Hepatocyte (in vitro differentiated cells): Measurements from ENCODE around the gene GALNT13. TPM values are rescaled to one million over a fixed set of nuclear protein-coding genes. Genes with fewer than 3 reads are reported as not detected.

ENCODE experiments used
- DNase-seq: peaks from one replicate; pipeline ENCODE4 v3.0.0-alpha.2; 2016; ENCODE audit warnings: low spot score
- H2AFZ ChIP-seq: fragments of 200-600 bp; sonication (generic); 2 replicates; pipeline ENCODE4 v1.6.0; 2016; ENCODE audit warnings: antibody characterized with exemption, mild to moderate bottlenecking
- H3K27ac ChIP-seq: fragments of 200-600 bp; sonication (generic); 2 replicates; pipeline ENCODE4 v1.5.1; 2016; ENCODE audit warnings: mild to moderate bottlenecking
- H3K27me3 ChIP-seq: fragments of 200-600 bp; sonication (generic); 2 replicates; pipeline ENCODE4 v1.6.1; 2016
- H3K36me3 ChIP-seq: fragments of 200-600 bp; sonication (generic); replicated peaks from 2 replicates; pipeline ENCODE4 v1.5.1; 2016; ENCODE audit warnings: low read depth; ENCODE audit not compliant: insufficient read depth
- H3K4me1 ChIP-seq: fragments of 200-600 bp; sonication (generic); 2 replicates; pipeline ENCODE4 v1.5.1; 2016; ENCODE audit warnings: mild to moderate bottlenecking, moderate library complexity; ENCODE audit not compliant: insufficient read depth
- H3K4me2 ChIP-seq: fragments of 200-600 bp; sonication (generic); 2 replicates; pipeline ENCODE4 v1.6.0; 2016
- H3K4me3 ChIP-seq: fragments of 200-600 bp; sonication (generic); 2 replicates; pipeline ENCODE4 v1.5.1; 2016; ENCODE audit warnings: mild to moderate bottlenecking
- H3K79me2 ChIP-seq: fragments of 200-600 bp; sonication (generic); 2 replicates; pipeline ENCODE4 v1.6.0; 2017; ENCODE audit warnings: mild to moderate bottlenecking
- H3K9me2 ChIP-seq: fragments of 200-600 bp; sonication (generic); replicated peaks from 2 replicates; pipeline ENCODE4 v1.6.0; 2017; ENCODE audit warnings: mild to moderate bottlenecking; ENCODE audit not compliant: insufficient read depth
- H3K9me3 ChIP-seq: fragments of 200-600 bp; sonication (generic); 2 replicates; pipeline ENCODE4 v1.5.1; 2016; ENCODE audit warnings: low read depth, mild to moderate bottlenecking
- H4K20me1 ChIP-seq: fragments of 200-600 bp; sonication (generic); 2 replicates; pipeline ENCODE4 v1.6.0; 2016; ENCODE audit warnings: mild to moderate bottlenecking; ENCODE audit not compliant: insufficient read depth, poor library complexity, severe bottlenecking
- EZH2 ChIP-seq: fragments of 200-600 bp; sonication (generic); IDR thresholded peaks from 2 replicates; pipeline ENCODE4 v1.6.1; 2016; ENCODE audit warnings: antibody characterized with exemption, mild to moderate bottlenecking, borderline replicate concordance
- EZH2phosphoT487 ChIP-seq: fragments of 200-600 bp; sonication (generic); IDR thresholded peaks from one replicate; pipeline ENCODE4 v1.6.1; 2018; ENCODE audit warnings: antibody characterized with exemption, mild to moderate bottlenecking, low read depth, moderate library complexity; ENCODE audit not compliant: unreplicated experiment, severe bottlenecking
- WGBS: methylation state at CpG from one replicate; pipeline ENCODE4 v1.1.6; 2016; ENCODE audit warnings: low lambda C conversion rate; ENCODE audit errors: missing lambda C conversion rate; 5-methylcytosine and 5-hydroxymethylcytosine counted together
- polyA plus RNA-seq: library from polyadenylated mRNA; unstranded; fragments of >200 nt; fragmentation: Nextera tagmentation; extraction: Ambion mirVana; gene quantifications from 2 replicates; pipeline ENCODE4 v1.2.1, GENCODE V29; 2016
- total RNA-seq: library from RNA; depleted of rRNA; stranded (reverse); fragments of >200 nt; gene quantifications from 2 replicates; pipeline ENCODE4 v1.2.3, GENCODE V29; 2014
- TF ChIP-seq, protein P1 (sequence below): fragments of 200-600 bp; sonication (generic); IDR thresholded peaks from 2 replicates; pipeline ENCODE4 v1.5.1; 2016; ENCODE audit warnings: antibody characterized with exemption, mild to moderate bottlenecking; ENCODE audit not compliant: poor library complexity

GALNT13 gene
- total and polyA plus RNA-seq, 2 experiments from 2014 or later: 25.6 to 53.5 TPM

DNA sequence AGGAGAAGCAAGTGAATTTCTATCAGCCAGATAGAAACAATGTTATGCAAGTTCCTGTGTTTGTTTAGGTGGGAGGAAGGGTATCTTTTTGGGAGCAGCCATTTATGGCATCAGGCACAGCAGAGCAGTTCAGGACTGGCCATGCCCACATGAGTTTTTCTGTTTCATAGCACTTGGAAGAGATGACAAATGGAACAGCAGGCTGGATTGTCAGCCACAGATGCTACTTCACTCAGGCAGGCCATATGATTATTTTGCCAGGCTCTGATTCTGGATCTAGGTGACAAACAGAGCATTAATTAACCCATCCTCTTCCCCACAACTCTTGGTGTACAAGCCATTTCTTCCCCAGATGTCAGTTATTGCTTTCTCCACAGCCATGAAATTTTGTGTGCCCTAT, 63.8 kb downstream of the GALNT13 start:
- no peaks in the 10 kb centered on the region for H3K9me2 ChIP-seq
- no peaks in the 10 kb centered on the region for H3K36me3 ChIP-seq
- no peaks in the 10 kb centered on the region for H3K27me3 ChIP-seq
- no peak overlapping the region for H3K4me3 ChIP-seq
- no peak overlapping the region for H3K27ac ChIP-seq
- H3K4me1 ChIP-seq: no peaks in the 10 kb centered on the region
- no peak overlapping the region for H2AFZ ChIP-seq
- TF ChIP-seq, protein P1, sequence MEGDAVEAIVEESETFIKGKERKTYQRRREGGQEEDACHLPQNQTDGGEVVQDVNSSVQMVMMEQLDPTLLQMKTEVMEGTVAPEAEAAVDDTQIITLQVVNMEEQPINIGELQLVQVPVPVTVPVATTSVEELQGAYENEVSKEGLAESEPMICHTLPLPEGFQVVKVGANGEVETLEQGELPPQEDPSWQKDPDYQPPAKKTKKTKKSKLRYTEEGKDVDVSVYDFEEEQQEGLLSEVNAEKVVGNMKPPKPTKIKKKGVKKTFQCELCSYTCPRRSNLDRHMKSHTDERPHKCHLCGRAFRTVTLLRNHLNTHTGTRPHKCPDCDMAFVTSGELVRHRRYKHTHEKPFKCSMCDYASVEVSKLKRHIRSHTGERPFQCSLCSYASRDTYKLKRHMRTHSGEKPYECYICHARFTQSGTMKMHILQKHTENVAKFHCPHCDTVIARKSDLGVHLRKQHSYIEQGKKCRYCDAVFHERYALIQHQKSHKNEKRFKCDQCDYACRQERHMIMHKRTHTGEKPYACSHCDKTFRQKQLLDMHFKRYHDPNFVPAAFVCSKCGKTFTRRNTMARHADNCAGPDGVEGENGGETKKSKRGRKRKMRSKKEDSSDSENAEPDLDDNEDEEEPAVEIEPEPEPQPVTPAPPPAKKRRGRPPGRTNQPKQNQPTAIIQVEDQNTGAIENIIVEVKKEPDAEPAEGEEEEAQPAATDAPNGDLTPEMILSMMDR: no peak
- TF ChIP-seq EZH2phosphoT487 (no peak), EZH2 (no peak)
- H3K9me3 ChIP-seq: no peaks in the 10 kb centered on the region
- peaks cover 2% of the 10 kb centered on the region for H3K79me2 ChIP-seq
- no peaks in the 10 kb centered on the region for H4K20me1 ChIP-seq
- H3K4me2 ChIP-seq: no peak overlapping the region
- no peak for DNase-seq

DNA sequence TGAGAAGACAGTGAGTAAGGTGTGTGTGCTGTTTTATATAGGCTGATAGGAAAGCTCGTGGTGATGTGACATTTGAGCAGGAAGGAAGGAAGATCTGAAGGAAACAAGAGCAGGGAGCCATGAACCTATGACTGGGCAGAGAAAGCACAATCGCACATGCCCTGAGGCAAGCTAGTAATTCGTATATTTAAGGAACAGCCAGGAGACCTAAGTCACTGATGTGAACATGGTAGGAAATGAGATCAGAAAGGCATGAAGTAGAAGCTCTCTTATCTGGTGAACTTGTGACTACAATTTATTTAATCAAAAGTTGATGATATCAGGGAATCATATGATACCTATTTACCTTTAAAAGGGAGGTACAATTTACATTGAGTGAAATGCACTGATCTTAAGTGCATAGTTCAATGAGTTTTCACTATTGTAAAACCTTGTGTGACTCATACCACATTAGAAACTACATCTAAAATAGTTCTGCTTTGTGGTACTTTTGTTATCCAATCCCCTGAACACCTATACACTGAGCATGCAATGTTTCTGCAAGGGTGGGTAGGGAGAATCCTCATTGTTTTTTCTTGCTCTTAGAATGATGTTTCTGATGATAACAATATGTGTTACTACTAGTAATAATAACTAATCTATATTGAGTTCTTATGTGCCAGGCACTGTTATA, 67.5 kb downstream of the GALNT13 start:
- no peak for DNase-seq

DNA sequence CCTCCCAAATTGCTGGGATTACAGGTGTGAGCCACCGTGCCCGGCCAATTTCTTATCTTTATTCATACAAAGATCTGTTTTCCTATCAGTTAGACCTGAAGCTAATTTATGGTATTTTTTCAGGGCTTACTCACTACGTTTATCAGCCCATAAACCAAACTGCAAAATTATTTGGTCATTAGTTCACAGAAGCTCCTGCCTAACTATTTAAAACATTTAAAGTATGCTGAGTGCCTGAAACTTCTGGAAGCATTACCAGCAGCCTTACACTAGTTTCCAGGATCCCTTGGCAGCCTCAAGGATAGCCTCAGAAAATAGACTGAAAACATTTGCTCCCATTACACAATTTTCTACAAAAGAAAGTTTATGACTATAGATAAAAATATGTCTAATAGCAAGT, 68.8 kb downstream of the GALNT13 start:
- Histone ChIP-seq H3K27me3 (no peaks in the 10 kb centered on the region), H4K20me1 (no peaks in the 10 kb centered on the region), H2AFZ (no peak overlapping the region), H3K4me2 (no peak overlapping the region), H3K27ac (no peak overlapping the region), H3K4me1 (no peaks in the 10 kb centered on the region), H3K4me3 (no peak overlapping the region), H3K36me3 (no peaks in the 10 kb centered on the region), H3K9me2 (no peaks in the 10 kb centered on the region), H3K9me3 (no peaks in the 10 kb centered on the region), H3K79me2 (no peaks in the 10 kb centered on the region)
- TF ChIP-seq EZH2 (no peak), EZH2phosphoT487 (no peak)
- TF ChIP-seq, protein P1: no peak
- 14% methylated on average over 3 of the region's 3 CpGs for WGBS
- peak; percentile 12 for DNase-seq

More for the DNA sequence above, 67.5 kb downstream of the GALNT13 start:
- Histone ChIP-seq H3K9me2 (no peaks in the 10 kb centered on the region), H3K9me3 (no peaks in the 10 kb centered on the region), H4K20me1 (no peaks in the 10 kb centered on the region), H3K36me3 (no peaks in the 10 kb centered on the region), H3K4me2 (no peak overlapping the region), H3K4me1 (no peaks in the 10 kb centered on the region), H3K27me3 (no peaks in the 10 kb centered on the region), H3K27ac (no peak overlapping the region), H2AFZ (no peak overlapping the region), H3K79me2 (no peaks in the 10 kb centered on the region), H3K4me3 (no peak overlapping the region)
- TF ChIP-seq, protein P1: no peak
- TF ChIP-seq EZH2phosphoT487 (no peak), EZH2 (no peak)
- 75% methylated on average over 3 of the region's 3 CpGs for WGBS
